ENCODE results near the gene MCRS1.

The MCRS1 gene

DNA sequence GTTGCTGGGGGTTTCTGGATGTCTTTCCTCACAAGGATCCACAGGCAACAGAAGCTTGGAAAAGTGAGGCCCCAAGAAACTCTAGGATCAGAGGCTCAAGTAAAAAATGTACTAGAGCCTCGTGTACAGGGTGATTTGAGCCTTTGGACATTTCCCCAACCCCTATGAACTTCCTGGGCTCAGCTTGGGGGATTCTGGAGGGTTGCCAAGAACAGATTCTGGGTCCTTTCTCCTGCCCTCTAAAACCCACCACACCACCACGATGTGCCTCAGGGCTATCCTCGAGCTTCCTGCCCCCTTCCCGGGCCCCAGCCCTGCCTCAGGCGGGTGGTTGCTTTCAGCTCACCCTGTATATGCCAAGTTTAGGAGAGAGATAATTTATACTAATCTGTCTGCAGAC is 36.9 kb upstream of the MCRS1 start:
- no peak overlapping the region for H2AFZ ChIP-seq (ENCODE audit: insufficient read depth, low read length, poor library complexity)

DNA sequence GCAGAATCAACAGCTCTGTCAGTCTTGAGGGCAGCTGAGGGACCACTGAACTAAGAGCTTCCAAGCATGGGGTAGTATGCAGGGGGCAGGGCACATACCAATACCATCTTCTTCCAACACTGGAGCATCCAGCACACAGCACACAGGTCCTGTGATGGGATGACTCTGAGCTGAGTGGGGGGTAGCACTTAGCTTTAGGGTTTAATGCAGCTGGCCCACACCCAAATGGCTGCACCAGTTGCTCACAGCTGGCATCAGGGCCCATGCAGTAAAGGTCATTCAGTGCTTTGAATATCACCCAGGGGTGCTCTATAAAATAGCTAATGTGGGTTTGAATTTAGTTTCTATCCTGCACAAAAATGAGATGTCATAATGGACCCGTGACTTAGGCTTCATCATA is 35.8 kb upstream of the MCRS1 start:
- H3K18ac ChIP-seq (ENCODE audit: low read length) = no peak overlapping the region
- H3K36me3 ChIP-seq (ENCODE audit: control insufficient read depth in 1 of 2, insufficient read depth in 2 of 2, low read length in 2 of 2) = no peaks in the 10 kb centered on the region
- no peak for DNase-seq
- no peaks in the 10 kb centered on the region for H3K79me1 ChIP-seq (ENCODE audit: low read length)
- H2AFZ ChIP-seq (ENCODE audit: insufficient read depth, low read length, poor library complexity) = no peak overlapping the region
- H4K91ac ChIP-seq (ENCODE audit: low read depth, low read length) = no peak overlapping the region
- no peaks in the 10 kb centered on the region for H3K79me2 ChIP-seq (ENCODE audit: control insufficient read depth, insufficient read depth, low read length, poor library complexity)
- no peak overlapping the region for H3K9ac ChIP-seq (ENCODE audit: low read length)
- H4K12ac ChIP-seq (ENCODE audit: low read depth, low read length) = no peak overlapping the region
- H3K4me3 ChIP-seq (ENCODE audit: low read depth, low read length) = no peak overlapping the region
- H3K4ac ChIP-seq (ENCODE audit: low read depth, low read length) = no peak overlapping the region
- no peak overlapping the region for H2AK5ac ChIP-seq (ENCODE audit: low read length)
- H2BK12ac ChIP-seq (ENCODE audit: low read length) = no peak overlapping the region
- H2BK120ac ChIP-seq (ENCODE audit: insufficient read depth, low read length, poor library complexity) = no peak overlapping the region
- peaks cover 4% of the 10 kb centered on the region for H3K9me3 ChIP-seq (ENCODE audit: insufficient read depth, low read depth, low read length)
- H3K4me2 ChIP-seq (ENCODE audit: low read length) = no peak overlapping the region
- no CpG with 5 or more reads among the region's 1 CpG for WGBS (ENCODE audit: extremely low coverage, insufficient coverage, insufficient read length)
- H3K27ac ChIP-seq (ENCODE audit: low read depth, low read length) = no peak overlapping the region
- no peak overlapping the region for H2BK5ac ChIP-seq (ENCODE audit: low read depth, low read length, poor library complexity)
- H3K14ac ChIP-seq (ENCODE audit: low read length) = no peak overlapping the region
- no peak overlapping the region for H3K23ac ChIP-seq (ENCODE audit: low read length)
- no peak overlapping the region for H4K8ac ChIP-seq (ENCODE audit: low read depth, low read length)
- no peaks in the 10 kb centered on the region for H3K27me3 ChIP-seq (ENCODE audit: insufficient read depth, low read length)
- H3K4me1 ChIP-seq (ENCODE audit: control insufficient read depth in 1 of 2, insufficient read depth in 2 of 2, low read length in 2 of 2) = no peaks in the 10 kb centered on the region

More for the DNA sequence above, 36.9 kb upstream of the MCRS1 start:
- H3K27ac ChIP-seq (ENCODE audit: low read depth, low read length) = no peak overlapping the region
- no peak overlapping the region for H2BK5ac ChIP-seq (ENCODE audit: low read depth, low read length, poor library complexity)
- H3K9me3 ChIP-seq (ENCODE audit: insufficient read depth, low read depth, low read length) = peaks cover under 1% of the 10 kb centered on the region
- no peak overlapping the region for H4K91ac ChIP-seq (ENCODE audit: low read depth, low read length)
- no peak overlapping the region for H3K4ac ChIP-seq (ENCODE audit: low read depth, low read length)
- no peak overlapping the region for H3K4me3 ChIP-seq (ENCODE audit: low read depth, low read length)
- H4K12ac ChIP-seq (ENCODE audit: low read depth, low read length) = no peak overlapping the region
- H3K27me3 ChIP-seq (ENCODE audit: insufficient read depth, low read length) = no peaks in the 10 kb centered on the region
- no peak overlapping the region for H3K9ac ChIP-seq (ENCODE audit: low read length)
- H2BK12ac ChIP-seq (ENCODE audit: low read length) = no peak overlapping the region
- H2BK120ac ChIP-seq (ENCODE audit: insufficient read depth, low read length, poor library complexity) = no peak overlapping the region
- no CpG with 5 or more reads among the region's 5 CpGs for WGBS (ENCODE audit: extremely low coverage, insufficient coverage, insufficient read length)
- H3K4me2 ChIP-seq (ENCODE audit: low read length) = no peak overlapping the region
- no peak overlapping the region for H3K18ac ChIP-seq (ENCODE audit: low read length)
- peaks cover 0 to 4% of the 10 kb centered on the region in 2 experiments for H3K4me1 ChIP-seq (ENCODE audit: control insufficient read depth in 1 of 2, insufficient read depth in 2 of 2, low read length in 2 of 2)
- no peak overlapping the region for H4K8ac ChIP-seq (ENCODE audit: low read depth, low read length)
- no peak overlapping the region for H3K23ac ChIP-seq (ENCODE audit: low read length)
- DNase-seq = no peak
- no peak overlapping the region for H3K14ac ChIP-seq (ENCODE audit: low read length)
- H3K79me2 ChIP-seq (ENCODE audit: control insufficient read depth, insufficient read depth, low read length, poor library complexity) = no peaks in the 10 kb centered on the region
- H3K79me1 ChIP-seq (ENCODE audit: low read length) = no peaks in the 10 kb centered on the region
- H3K36me3 ChIP-seq (ENCODE audit: control insufficient read depth in 1 of 2, insufficient read depth in 2 of 2, low read length in 2 of 2) = no peaks in the 10 kb centered on the region
- no peak overlapping the region for H2AK5ac ChIP-seq (ENCODE audit: low read length)

DNA sequence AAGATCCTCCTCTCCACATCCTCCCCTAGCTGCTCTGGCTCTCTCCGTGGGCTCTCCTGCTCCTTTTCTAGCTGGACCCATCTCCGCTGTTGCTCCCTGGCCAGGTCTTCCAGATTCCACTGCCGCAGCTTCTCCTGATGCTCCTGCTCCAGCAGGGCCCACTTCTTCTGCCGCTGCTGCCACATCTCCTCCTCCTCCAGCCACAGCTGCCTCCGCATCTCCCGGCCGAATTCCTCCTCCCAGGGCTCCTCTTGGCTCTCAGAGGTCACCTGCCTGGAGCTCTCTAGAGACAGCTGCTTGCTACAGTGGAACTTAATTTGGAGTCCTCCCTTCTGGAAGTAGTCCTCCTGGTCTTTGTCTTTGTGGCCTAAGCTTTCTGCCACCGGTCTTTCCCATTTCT is 32.0 kb upstream of the MCRS1 start:
- H3K9ac ChIP-seq (ENCODE audit: low read length) = no peak overlapping the region

DNA sequence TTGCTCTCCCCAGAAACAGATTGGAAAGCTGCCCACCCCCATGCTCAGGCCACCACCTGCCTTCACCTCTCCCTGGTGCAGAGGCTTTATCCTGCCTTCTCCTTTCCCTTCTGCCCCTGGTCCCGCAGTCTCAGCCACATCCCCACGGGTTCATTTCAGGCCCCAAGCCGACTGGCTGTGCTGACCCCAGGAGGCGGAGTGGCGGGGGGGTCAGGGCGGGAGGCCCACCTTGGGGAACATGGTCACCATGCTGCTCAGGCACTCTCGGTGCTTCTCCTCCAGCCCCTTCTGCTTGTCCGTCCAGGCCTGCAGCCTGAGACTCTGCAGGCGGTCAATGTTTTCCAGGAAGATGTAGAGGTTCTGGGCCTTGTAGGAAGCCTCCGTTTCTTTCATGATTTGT is 30.6 kb upstream of the MCRS1 start:
- Histone ChIP-seq H3K27me3 (ENCODE audit: insufficient read depth, low read length) (no peaks in the 10 kb centered on the region), H3K36me3 (ENCODE audit: control insufficient read depth in 1 of 2, insufficient read depth in 2 of 2, low read length in 2 of 2) (no peaks in the 10 kb centered on the region), H3K18ac (ENCODE audit: low read length) (no peak overlapping the region), H3K79me2 (ENCODE audit: control insufficient read depth, insufficient read depth, low read length, poor library complexity) (no peaks in the 10 kb centered on the region), H3K79me1 (ENCODE audit: low read length) (no peaks in the 10 kb centered on the region), H3K14ac (ENCODE audit: low read length) (no peak overlapping the region), H2AFZ (ENCODE audit: insufficient read depth, low read length, poor library complexity) (no peak overlapping the region), H3K27ac (ENCODE audit: low read depth, low read length) (no peak overlapping the region), H3K4ac (ENCODE audit: low read depth, low read length) (no peak overlapping the region), H2BK120ac (ENCODE audit: insufficient read depth, low read length, poor library complexity) (no peak overlapping the region), H3K9ac (ENCODE audit: low read length) (no peak overlapping the region), H4K91ac (ENCODE audit: low read depth, low read length) (no peak overlapping the region), H3K9me3 (ENCODE audit: insufficient read depth, low read depth, low read length) (peaks cover 4% of the 10 kb centered on the region), H2AK5ac (ENCODE audit: low read length) (no peak overlapping the region), H3K4me1 (ENCODE audit: control insufficient read depth in 1 of 2, insufficient read depth in 2 of 2, low read length in 2 of 2) (no peaks in the 10 kb centered on the region), H2BK12ac (ENCODE audit: low read length) (no peak overlapping the region), H4K8ac (ENCODE audit: low read depth, low read length) (no peak overlapping the region), H3K4me3 (ENCODE audit: low read depth, low read length) (no peak overlapping the region), H3K23ac (ENCODE audit: low read length) (no peak overlapping the region), H2BK5ac (ENCODE audit: low read depth, low read length, poor library complexity) (no peak overlapping the region), H4K12ac (ENCODE audit: low read depth, low read length) (no peak overlapping the region), H3K4me2 (ENCODE audit: low read length) (no peak overlapping the region)
- DNase-seq = no peak
- WGBS (ENCODE audit: extremely low coverage, insufficient coverage, insufficient read length) = no CpG with 5 or more reads among the region's 10 CpGs

More for the DNA sequence above, 32.0 kb upstream of the MCRS1 start:
- H3K36me3 ChIP-seq (ENCODE audit: control insufficient read depth in 1 of 2, insufficient read depth in 2 of 2, low read length in 2 of 2) = no peaks in the 10 kb centered on the region
- no peak overlapping the region for H4K12ac ChIP-seq (ENCODE audit: low read depth, low read length)
- peaks cover 4% of the 10 kb centered on the region for H3K9me3 ChIP-seq (ENCODE audit: insufficient read depth, low read depth, low read length)
- H3K4me1 ChIP-seq (ENCODE audit: control insufficient read depth in 1 of 2, insufficient read depth in 2 of 2, low read length in 2 of 2) = no peaks in the 10 kb centered on the region
- no peak overlapping the region for H3K14ac ChIP-seq (ENCODE audit: low read length)
- H3K27me3 ChIP-seq (ENCODE audit: insufficient read depth, low read length) = no peaks in the 10 kb centered on the region
- no CpG with 5 or more reads among the region's 8 CpGs for WGBS (ENCODE audit: extremely low coverage, insufficient coverage, insufficient read length)
- no peaks in the 10 kb centered on the region for H3K79me2 ChIP-seq (ENCODE audit: control insufficient read depth, insufficient read depth, low read length, poor library complexity)
- no peak overlapping the region for H2BK12ac ChIP-seq (ENCODE audit: low read length)
- no peak overlapping the region for H2BK120ac ChIP-seq (ENCODE audit: insufficient read depth, low read length, poor library complexity)
- no peak overlapping the region for H2BK5ac ChIP-seq (ENCODE audit: low read depth, low read length, poor library complexity)
- H3K27ac ChIP-seq (ENCODE audit: low read depth, low read length) = no peak overlapping the region
- no peak overlapping the region for H2AK5ac ChIP-seq (ENCODE audit: low read length)
- H4K8ac ChIP-seq (ENCODE audit: low read depth, low read length) = no peak overlapping the region
- no peak overlapping the region for H2AFZ ChIP-seq (ENCODE audit: insufficient read depth, low read length, poor library complexity)
- H3K79me1 ChIP-seq (ENCODE audit: low read length) = no peaks in the 10 kb centered on the region
- no peak overlapping the region for H4K91ac ChIP-seq (ENCODE audit: low read depth, low read length)
- H3K23ac ChIP-seq (ENCODE audit: low read length) = no peak overlapping the region
- no peak for DNase-seq
- no peak overlapping the region for H3K18ac ChIP-seq (ENCODE audit: low read length)
- H3K4me2 ChIP-seq (ENCODE audit: low read length) = no peak overlapping the region
- no peak overlapping the region for H3K4ac ChIP-seq (ENCODE audit: low read depth, low read length)
- H3K4me3 ChIP-seq (ENCODE audit: low read depth, low read length) = no peak overlapping the region
